Spinal cord (tissue), 10 donors: ENCODE measurements around the gene PDZD11. TPM values are rescaled to one million over a fixed set of nuclear protein-coding genes. Genes with fewer than 3 reads are reported as not detected.

Source experiments
- DNase-seq, 6 donors: peaks; one replicate each; pipeline versions ENCODE4 v3.0.0 to v3.0.0-alpha.2; 2013 to 2015; ENCODE audit warnings: low spot score in 6 of 6, low read depth in 4 of 6
- H3K27ac ChIP-seq: one replicate; pipeline ENCODE4 v1.5.1; 2013; ENCODE audit warnings: low read depth, low read length, control low read depth
- H3K27me3 ChIP-seq: one replicate; pipeline ENCODE4 v1.6.1; 2013; ENCODE audit warnings: low read length; ENCODE audit not compliant: control insufficient read depth, insufficient read depth
- H3K36me3 ChIP-seq: one replicate; pipeline ENCODE4 v1.6.1; 2013; ENCODE audit warnings: low read length; ENCODE audit not compliant: control insufficient read depth, insufficient read depth
- H3K4me1 ChIP-seq: one replicate; pipeline ENCODE4 v1.6.1; 2013; ENCODE audit warnings: low read length; ENCODE audit not compliant: control insufficient read depth, insufficient read depth
- H3K4me3 ChIP-seq: one replicate; pipeline ENCODE4 v1.5.1; 2013; ENCODE audit warnings: low read depth, low read length, control low read depth
- H3K9me3 ChIP-seq: one replicate; pipeline ENCODE4 v1.6.1; 2013; ENCODE audit warnings: low read length; ENCODE audit not compliant: control insufficient read depth, insufficient read depth
- WGBS: methylation state at CpG from one replicate; pipeline ENCODE4 v1.1.5; 2013; ENCODE audit warnings: missing lambda C conversion rate; ENCODE audit not compliant: insufficient coverage; 5-methylcytosine and 5-hydroxymethylcytosine counted together
- polyA plus RNA-seq, 2 donors: library from polyadenylated mRNA; unstranded; fragments of 120-200 nt; gene quantifications; one replicate each; pipeline ENCODE4 v1.2.1, GENCODE V29; 2013; ENCODE audit not compliant: insufficient read length in 2 of 2
- total RNA-seq, 2 donors: library from RNA; depleted of rRNA in 1 of 2; stranded (reverse); fragments of 120-200 nt in 1 of 2; fragments of >200 nt in 1 of 2; gene quantifications; one replicate each; pipeline versions ENCODE4 v1.2.3 to v1.2.4, GENCODE V29; 2013 to 2014
- donor health status: healthy.

Gene PDZD11
- total and polyA plus RNA-seq, 4 donors, result 44.9 to 82.2 (median 63.6) TPM

DNA sequence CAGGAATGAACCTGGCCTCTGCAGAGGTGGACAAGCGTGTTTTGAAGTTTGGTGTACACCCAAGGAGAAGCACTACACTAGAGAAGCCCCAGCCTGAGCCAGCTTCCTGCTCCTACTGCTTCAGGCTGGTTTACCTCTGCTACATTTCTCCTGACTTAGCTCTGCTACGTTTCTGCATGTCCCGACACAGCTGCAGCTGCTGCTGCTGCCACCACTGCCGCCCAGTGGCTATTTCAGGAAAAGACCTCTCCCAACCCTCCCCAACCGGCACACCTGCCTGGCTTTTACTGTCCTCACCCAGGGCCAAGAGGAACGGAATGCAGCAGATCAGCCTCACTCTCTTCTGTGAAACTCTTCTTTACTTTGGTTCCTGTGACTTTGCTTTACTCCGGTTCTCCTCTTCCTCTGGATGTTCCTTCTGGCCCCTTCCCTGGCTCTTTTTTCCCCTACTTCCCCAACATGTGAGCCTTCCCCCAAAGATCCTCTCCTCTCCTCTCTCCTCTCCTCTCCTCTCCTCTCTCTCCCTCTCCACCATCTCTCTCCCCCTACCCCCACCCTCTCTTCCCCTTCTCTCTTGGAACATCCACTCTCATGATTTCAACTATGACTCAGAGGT, 26.7 kb downstream of the PDZD11 start:
- 4% methylated on average over 7 of the region's 7 CpGs for WGBS
- no peaks in the 10 kb centered on the region for H3K36me3 ChIP-seq
- no peaks in the 10 kb centered on the region for H3K9me3 ChIP-seq
- H3K4me3 ChIP-seq, result no peak overlapping the region
- no peaks in the 10 kb centered on the region for H3K4me1 ChIP-seq
- no peak overlapping the region for H3K27ac ChIP-seq
- DNase-seq, result peak in 3 of 6 donors; percentile 5 to 82 (median 37)
- peaks cover 4% of the 10 kb centered on the region for H3K27me3 ChIP-seq

DNA sequence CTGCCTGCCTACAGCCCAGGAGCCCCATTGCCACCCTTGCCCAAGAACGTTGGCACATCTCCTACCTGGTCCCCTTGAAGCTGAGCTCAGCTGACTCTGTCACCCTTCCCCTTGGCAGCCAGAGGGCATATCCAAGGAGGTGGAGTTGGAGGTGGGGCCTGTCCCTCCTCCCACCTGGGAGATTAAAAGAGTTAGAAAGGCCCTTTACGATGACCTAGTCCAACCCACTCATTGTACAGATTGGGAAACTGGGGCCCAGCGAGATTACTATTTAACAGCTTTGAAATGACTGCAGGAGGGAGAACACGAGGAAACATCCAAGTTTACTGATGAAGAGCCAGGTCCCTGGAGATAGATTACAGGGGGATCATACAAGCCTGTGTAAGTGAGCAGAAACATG, 29.6 kb downstream of the PDZD11 start, which contains the start of gene P2RY4:
Gene P2RY4 (minus strand): TSS at position 101 of the 400 bp plus-strand sequence. CDS start 580 bp downstream, outside the sequence.
- no peaks in the 10 kb centered on the region for H3K36me3 ChIP-seq
- H3K27ac ChIP-seq, result no peak within 1 kb of the TSS
- no peaks in the 10 kb centered on the region for H3K9me3 ChIP-seq
- no peak within 1 kb of the TSS for H3K4me3 ChIP-seq
- WGBS, result 69% methylated on average over 3 of the region's 4 CpGs
- peaks cover 4% of the 10 kb centered on the region for H3K27me3 ChIP-seq
- H3K4me1 ChIP-seq, result no peaks in the 10 kb centered on the region
- no peak for DNase-seq

DNA sequence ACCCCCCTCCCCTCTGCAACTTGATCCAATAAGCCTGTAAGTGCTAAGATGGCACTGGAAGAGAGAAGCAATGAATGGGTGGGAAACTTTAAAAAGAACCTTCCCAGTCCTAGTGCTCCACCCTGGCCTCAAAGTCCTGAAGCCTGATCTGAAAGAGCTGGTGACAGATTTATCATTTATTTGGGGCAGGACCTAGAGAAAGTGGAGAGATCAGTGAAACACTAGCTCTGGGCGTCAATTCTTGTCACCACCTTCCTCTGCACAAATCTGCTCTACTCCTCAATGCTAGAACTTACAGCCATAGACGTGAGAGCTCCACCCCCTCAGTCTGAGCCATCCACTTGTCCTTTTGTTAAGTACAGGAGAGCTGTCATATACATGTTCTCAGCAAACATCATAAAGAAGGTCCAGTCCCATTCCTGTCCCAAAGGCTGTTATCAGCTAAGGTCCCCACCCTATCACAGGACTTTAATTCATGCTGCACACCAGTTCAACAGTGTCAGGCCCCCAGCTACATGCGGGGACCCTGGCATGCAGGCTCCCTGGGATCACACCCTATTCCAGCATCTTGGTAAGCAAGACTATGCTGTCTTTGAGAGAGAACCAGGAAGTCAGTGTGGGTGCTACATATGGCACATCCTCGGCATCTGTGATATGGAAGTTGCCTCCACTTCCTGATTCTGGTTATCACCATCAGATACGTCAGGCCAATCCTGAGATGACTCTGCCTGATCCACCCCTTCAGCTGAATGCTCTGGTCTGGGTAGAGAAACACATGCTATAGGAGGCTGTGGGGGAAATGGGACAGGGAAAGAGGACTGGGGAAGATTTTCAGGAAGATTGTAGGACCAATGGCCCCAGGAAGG, 32.1 kb downstream of the PDZD11 start:
- H3K4me3 ChIP-seq, result no peak overlapping the region
- DNase-seq, result no peak
- no peaks in the 10 kb centered on the region for H3K4me1 ChIP-seq
- H3K36me3 ChIP-seq, result no peaks in the 10 kb centered on the region
- no peaks in the 10 kb centered on the region for H3K9me3 ChIP-seq
- 66% methylated on average over 3 of the region's 5 CpGs for WGBS
- H3K27ac ChIP-seq, result no peak overlapping the region
- H3K27me3 ChIP-seq, result no peaks in the 10 kb centered on the region

DNA sequence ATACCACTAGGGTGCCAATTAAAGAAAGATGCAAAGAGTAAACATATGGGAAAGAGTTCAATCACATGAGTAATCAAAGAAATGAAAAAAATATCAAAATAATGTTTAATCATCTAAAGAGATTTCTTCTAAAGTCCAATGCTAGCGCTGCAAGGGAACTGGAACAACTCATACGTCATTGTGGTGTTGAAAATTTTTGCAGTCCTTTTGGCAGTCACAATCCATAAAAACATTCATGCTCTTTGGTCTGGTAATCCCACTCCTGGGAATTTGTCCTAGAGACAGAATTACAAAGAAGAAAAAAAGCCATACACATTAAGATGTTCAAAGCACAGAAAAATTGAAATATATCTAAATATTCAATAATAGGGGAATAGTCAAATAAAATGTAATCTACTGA, 34.3 kb downstream of the PDZD11 start:
- Histone ChIP-seq H3K27me3 (no peaks in the 10 kb centered on the region), H3K4me1 (no peaks in the 10 kb centered on the region), H3K9me3 (no peaks in the 10 kb centered on the region), H3K4me3 (no peak overlapping the region), H3K36me3 (no peaks in the 10 kb centered on the region), H3K27ac (no peak overlapping the region)
- WGBS, result no CpG with 5 or more reads among the region's 2 CpGs
- DNase-seq, result no peak

DNA sequence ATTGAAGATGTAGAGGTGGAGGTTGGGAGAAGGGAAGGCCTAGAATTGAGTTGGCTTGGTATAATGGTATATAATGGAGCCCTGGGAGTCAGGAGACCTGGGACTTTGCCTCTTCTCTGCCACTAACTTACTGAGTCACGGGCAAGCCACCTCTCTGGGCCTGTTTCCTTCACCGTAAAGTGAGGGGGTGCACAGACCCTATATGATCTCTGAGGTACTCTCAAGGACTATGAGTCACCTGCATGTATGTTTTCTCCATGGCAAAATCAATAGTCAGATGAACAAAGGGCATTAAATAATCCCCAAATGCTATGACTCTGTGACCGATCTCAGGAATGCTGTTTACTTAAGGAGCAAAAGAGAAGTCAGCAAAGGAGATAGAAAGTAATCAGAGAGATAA, 34.8 kb downstream of the PDZD11 start:
- no peaks in the 10 kb centered on the region for H3K9me3 ChIP-seq
- DNase-seq, result no peak

DNA sequence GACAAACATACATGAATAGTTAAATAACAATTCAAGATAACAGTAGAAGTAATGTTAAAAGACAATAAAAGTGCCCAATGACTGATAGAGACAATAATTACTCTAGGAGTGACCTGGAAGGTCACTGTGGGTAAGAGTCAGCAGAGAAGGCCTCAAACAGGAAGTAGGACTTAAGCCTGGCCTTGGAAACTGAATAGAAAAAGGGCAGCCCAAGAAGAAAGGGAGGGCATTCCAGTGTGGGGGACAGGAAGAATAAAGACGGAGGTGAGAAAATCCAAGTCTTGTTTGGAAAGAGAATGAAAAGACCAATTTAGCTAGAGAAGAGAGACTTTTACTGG, 35.7 kb downstream of the PDZD11 start:
- 69% methylated on average over 1 of the region's 1 CpG for WGBS
- DNase-seq, result no peak
- Histone ChIP-seq H3K4me3 (no peak overlapping the region), H3K4me1 (no peaks in the 10 kb centered on the region), H3K27me3 (no peaks in the 10 kb centered on the region), H3K27ac (no peak overlapping the region), H3K9me3 (no peaks in the 10 kb centered on the region), H3K36me3 (no peaks in the 10 kb centered on the region)

More for the DNA sequence above, 34.8 kb downstream of the PDZD11 start:
- whole genome bisulfite sequencing, result no CpG with 5 or more reads among the region's 3 CpGs
- no peaks in the 10 kb centered on the region for H3K27me3 ChIP-seq
- H3K4me3 ChIP-seq, result no peak overlapping the region
- H3K4me1 ChIP-seq, result no peaks in the 10 kb centered on the region
- no peaks in the 10 kb centered on the region for H3K36me3 ChIP-seq
- no peak overlapping the region for H3K27ac ChIP-seq

DNA sequence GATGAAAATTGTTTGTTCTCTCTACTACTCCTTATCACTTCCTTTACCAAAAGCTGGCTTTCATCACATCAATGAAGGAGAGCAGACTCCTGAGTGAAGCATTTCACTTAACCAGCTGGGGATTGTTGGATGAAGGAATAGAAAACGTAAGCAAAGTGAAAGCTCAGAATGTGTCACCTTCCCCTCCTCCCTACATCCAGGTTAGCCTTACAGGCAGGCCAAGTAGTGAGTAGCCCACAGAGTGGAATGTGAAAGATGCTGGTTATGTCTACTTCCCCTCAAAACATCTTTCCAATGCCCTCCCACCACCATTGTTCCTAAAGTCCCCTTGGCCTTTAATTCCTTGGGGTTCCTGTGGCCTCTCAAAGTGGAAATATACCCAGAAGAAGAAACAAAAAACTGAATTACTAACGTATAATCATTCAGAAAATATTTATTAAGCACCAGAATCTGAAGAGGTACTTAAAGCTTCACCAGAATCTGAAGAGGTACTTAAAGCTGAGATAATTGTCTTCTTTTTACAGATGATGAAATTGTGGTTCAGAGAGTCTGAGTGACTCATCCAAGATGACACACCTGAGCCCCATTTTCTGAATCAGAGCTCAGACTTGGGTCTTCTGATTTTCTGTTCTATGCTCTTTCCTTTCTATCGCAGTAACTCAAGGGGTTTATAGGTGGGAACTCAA, 36.2 kb downstream of the PDZD11 start:
- H3K9me3 ChIP-seq, result no peaks in the 10 kb centered on the region
- H3K4me1 ChIP-seq, result no peaks in the 10 kb centered on the region
- no peaks in the 10 kb centered on the region for H3K36me3 ChIP-seq
- H3K27me3 ChIP-seq, result no peaks in the 10 kb centered on the region
- WGBS, result no CpG with 5 or more reads among the region's 3 CpGs
- no peak overlapping the region for H3K4me3 ChIP-seq
- no peak for DNase-seq
- no peak overlapping the region for H3K27ac ChIP-seq

DNA sequence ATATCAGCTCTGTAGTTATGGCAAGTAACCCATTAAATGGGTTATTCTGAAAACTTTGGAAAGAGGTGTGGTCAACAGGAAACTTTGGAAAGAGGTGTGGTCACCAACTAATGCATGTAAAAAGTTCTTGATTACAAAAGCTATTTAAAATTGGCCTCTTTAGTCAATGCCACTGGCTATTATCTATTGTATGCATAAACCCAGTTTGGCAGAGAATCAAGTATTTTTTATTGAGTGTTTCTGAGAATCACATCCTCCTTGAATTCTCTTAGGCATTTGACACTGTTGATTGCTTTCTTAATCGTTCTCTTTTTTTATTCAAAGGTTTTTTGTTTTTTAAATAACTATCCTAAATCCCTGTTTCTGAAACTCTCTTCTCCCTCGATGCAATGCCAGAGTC, 37.2 kb downstream of the PDZD11 start:
- no peak for DNase-seq
- no peaks in the 10 kb centered on the region for H3K27me3 ChIP-seq
- H3K4me3 ChIP-seq, result no peak overlapping the region
- H3K36me3 ChIP-seq, result no peaks in the 10 kb centered on the region
- no peaks in the 10 kb centered on the region for H3K9me3 ChIP-seq
- WGBS, result 45% methylated on average over 1 of the region's 2 CpGs
- no peak overlapping the region for H3K27ac ChIP-seq
- H3K4me1 ChIP-seq, result no peaks in the 10 kb centered on the region

DNA sequence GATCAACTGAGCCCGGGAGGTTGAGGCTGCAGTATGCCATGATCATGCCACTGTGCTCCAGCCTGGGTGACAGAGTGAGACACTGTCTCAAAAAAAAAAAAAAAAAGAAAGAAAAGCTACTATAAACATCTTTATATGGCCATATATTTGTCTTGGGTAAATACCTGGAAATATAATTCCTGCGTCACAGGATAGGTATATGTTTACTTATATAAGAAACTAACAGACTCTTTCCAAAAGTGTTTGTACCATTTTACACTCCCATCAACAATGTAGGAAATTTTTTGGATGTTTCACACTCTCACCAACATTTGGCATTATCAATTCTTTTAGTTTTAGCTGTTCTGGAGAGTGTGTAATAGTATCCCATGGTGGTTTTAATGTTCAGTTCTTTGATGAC, 42.5 kb downstream of the PDZD11 start:
- Histone ChIP-seq H3K36me3 (no peaks in the 10 kb centered on the region), H3K27ac (no peak overlapping the region), H3K27me3 (no peaks in the 10 kb centered on the region), H3K9me3 (no peaks in the 10 kb centered on the region), H3K4me3 (no peak overlapping the region), H3K4me1 (no peaks in the 10 kb centered on the region)
- no CpG with 5 or more reads among the region's 2 CpGs for WGBS
- no peak for DNase-seq
